ENCODE data around the gene MSI2.

Gene MSI2

DNA sequence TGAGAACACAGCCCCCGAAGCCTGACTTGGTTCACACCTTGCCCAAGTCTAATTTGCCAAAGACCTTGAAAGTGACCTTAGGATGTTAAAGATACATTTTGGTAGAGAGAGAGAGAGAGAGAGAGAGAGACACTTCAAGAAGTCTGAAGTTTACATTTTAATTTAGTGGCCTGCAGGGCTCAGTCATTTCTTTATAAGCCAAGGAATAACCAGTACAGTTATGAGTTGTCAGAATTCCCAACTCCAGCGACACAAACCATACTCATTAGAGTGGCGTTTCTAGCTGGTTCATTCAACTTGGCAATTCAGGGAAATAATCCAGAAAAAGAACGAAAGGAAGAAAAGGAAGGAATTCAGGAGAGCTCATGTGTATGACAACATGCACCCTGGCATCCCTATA lies 284.7 kb downstream of the MSI2 start:
- no peak for DNase-seq (ENCODE audit: low read depth in 2 of 2)

DNA sequence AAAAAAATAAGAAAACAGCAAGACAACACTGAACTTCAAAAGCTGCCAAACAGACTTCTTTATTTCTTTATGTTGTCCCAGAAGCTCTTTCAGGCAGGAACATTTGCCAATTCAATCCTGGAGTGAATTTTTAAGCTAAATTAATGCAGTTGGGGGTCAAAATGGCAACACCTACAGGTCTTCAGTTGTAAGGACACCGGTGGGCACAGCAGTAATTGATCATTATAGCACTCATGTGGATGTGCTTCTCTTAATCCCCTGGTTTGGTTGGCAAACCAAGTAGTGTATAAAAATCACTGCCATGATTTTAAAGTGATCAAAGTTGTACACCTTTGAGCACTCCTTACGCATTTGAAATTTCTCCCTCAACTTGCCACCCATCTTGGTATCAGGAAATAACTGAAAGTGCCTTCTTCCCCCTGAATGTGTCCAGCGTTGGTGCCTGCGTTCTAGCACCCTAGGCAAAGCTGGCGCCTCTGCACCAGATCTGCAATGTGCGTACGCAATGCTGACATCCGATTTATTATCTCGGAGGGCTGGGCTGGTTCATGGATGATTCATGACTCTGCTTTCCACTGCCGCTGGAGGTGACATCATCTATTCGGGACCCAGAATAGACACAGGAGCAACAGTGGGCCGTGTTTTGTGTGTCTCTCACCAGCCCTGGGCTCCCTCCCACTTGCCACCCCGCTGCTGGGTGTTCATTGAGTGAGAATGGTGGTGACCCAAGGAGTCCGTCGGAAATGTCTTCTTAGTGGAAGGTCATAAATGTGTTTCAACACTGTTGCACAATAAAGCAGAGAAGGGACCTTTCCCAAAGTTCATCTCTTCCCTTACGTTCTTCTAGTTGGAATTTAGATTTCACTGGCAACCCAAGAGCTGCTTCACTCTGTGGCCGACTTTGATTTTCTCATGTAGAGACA lies 285.4 kb downstream of the MSI2 start:
- no peak for DNase-seq (ENCODE audit: low read depth in 2 of 2)

DNA sequence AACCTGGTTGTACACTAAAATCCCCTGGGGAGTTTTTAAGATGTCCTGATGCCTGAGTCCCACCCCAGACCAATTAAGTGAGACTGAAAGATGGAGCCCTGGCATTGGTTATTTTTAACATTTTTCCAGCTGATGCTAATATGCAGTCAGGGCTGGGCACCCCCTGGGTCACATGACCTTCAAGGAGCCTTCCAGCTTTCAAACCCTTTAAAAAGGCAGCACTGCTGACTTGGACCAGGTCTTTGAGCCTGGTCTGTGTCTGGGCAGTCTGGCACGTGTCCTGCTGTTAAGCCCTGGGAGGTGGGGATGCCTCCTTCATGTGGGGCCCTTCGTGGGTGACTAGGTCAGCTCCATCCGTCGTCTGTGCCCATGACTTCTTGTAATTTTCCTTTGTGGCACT lies 286.2 kb downstream of the MSI2 start:
- DNase-seq (ENCODE audit: low read depth in 2 of 2), result no peak

DNA sequence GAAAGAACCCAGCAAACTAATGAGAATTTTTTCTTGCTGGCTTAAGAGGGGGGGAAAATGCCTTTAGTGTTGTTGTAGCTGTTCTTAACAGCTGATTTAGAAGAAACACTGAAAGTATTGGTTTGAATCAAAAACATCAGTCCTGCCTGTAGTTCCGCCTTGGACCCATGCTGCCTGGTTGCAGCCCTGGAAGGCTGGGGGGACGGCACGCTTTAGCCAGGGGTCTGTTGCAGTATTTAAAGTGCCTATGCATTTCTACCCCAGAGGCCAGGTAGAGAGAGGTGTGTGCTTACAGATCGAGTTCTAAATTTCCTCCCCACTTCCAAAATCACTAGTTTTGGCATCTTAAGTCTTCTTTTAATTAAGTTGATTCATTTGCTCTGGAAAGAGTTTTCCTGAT lies 286.9 kb downstream of the MSI2 start:
- DNase-seq (ENCODE audit: low read depth in 2 of 2), result no peak

DNA sequence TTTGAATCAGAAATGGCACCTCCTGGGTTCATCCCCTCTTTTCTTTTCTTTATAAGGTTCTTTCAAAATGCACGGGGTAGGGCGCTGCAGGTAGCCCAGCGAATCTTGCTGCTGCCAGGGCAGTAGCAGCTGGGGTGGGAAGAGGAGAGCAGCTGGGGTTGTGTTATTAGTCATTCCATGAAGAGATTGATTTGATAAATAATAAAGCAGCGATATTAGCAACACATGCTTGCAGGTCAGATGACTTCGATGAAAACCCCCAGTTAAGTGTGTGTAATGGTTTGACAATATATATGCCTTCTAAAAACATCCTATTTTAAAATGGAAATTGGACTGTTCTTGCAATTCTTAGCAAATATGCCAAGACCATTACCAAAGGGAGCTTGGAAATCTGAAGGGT lies 288.1 kb downstream of the MSI2 start:
- no peak for DNase-seq (ENCODE audit: low read depth in 2 of 2)

DNA sequence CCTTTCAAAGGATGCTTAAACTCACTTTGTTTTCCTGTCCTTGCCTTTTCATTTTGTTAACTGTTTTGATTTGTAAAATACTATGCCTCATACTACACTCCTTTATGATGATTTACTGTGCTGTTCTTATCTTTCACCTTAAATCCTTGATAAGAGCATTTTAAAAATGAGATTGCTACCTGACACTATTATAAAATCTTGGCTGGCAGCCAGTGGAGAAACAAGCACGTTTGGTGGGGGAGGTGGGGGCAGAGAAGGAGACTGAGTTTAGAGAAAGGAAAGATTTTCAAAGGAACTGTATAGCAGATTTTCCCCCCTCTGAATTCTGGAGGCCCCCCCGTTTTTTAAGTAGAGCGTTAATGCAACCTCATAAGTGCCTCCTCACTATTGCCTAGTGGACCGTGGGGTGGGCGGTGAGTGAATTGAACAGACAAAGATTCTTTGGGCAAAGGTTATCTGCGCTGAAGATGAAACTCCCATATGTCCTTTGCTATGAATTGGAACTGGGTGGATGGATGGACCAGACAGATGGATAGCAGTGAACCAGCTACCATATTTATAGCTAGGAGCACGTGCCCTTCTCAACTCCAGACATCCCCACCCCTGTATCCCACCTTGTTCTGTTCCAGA lies 288.6 kb downstream of the MSI2 start:
- DNase-seq (ENCODE audit: low read depth in 2 of 2), result no peak

DNA sequence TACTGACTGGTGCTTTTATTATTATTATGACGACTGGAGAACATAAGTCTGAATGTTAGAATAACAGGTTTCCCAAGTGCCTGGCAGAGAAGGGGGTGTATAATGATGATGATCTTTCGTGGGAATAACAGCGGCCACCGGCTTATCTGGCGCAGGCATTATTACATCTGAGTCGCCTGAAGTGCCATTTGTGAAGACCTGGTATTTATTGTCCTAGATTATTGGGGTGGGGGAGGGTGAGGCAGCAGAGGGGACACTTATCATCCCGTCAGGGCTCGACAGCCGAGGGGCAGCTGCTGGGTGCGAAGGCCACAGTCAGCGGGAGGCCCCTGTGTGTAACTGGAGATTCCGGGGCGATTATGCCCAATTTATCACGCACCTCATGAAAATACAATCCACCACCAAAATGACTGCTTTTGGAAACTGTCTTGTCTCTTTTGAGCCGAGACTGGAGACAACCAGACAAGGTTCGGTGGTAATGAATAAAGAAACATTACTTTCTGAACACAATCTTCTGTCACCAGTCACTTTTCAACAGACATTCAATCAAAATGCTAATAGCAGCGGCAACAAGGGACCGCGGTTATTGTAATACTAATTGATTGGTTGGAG lies 289.5 kb downstream of the MSI2 start:
- DNase-seq (ENCODE audit: low read depth in 2 of 2), result no peak

DNA sequence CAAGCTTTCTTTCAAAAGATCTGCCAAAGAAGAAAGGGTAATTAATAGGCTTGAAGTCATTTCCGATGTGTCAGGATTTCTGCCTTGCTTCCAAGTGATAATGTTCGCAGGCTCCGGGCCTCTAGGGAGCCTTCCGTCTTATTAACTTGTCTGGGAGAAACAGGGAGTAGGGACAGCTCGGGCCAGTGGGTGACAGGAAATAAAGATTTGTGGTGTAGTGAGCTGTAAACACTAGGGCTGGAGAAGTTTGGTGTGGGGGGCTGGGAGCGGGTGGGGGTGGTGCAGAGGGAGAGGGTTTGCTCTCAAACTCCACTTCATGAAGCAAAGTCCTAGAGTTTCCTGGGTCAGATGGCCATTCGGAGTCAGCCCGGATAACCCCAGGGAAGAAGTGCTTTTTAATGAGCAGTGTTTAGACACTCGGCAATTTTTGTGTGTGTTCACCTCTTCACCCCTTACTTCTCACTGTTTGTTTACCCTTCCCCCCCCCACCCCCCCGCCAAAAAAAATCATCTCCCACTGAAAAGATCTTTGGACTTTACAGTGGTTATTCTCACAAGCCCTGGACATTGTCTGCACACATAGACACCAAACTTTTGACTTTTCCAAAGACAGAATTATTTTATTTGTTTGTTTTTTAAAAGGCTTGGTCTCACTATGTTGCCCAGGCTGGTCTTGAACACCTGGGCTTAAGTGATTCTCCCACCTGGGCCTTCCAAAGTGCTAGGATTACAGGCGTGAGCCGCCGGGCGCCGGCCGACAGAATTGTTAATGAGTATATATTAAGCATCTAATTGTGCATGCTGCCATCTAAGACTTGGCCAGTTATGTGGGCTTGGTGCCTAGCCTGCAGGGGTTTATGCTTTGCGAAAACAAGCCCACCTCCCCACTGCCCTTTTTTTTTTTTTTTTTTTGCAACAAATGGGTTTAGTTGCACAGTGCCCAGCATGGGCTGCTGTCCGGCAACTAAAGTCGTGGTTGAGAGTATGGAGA lies 292.4 kb downstream of the MSI2 start:
- no peak for DNase-seq (ENCODE audit: low read depth in 2 of 2)

DNA sequence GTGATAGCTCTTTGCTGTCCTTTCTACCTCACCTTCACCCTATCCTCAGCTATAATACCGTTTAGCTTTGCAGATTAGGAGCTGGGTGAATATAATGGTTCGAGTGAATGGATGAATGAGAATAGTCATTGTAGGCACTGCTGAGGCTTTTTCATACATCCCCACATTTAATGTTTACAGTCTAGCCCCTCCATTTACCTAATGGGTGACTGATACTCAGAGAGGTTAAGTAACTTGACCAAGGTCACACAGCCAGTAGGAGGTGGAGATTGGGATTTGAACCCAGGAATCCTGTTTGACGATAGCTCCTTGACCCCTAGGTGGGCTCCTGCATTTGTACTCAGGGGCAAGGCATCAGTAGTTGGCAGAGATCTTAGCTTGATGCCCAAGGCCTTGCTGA lies 293.1 kb downstream of the MSI2 start:
- no peak for DNase-seq (ENCODE audit: low read depth in 2 of 2)

DNA sequence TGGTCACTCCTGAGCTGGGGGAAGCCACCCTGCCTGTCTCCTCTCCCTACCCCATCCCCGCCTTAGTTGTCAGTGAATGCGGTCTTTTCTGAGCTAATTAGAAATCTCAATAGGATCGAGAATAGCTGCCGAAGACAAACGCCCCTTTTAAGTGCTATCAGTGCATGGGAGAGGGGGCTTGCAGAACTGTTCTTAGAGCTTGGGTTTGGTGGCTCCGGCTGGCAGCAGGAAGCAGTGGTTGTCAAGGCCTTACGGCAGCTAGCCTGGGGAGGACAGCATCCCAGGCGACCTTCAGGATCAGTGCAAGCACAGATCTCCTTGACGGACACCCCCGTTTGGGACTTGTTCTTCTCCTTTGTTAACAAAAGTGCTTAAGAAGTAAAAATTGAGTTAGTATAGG lies 293.7 kb downstream of the MSI2 start:
- DNase-seq (ENCODE audit: low read depth in 2 of 2), result no peak

DNA sequence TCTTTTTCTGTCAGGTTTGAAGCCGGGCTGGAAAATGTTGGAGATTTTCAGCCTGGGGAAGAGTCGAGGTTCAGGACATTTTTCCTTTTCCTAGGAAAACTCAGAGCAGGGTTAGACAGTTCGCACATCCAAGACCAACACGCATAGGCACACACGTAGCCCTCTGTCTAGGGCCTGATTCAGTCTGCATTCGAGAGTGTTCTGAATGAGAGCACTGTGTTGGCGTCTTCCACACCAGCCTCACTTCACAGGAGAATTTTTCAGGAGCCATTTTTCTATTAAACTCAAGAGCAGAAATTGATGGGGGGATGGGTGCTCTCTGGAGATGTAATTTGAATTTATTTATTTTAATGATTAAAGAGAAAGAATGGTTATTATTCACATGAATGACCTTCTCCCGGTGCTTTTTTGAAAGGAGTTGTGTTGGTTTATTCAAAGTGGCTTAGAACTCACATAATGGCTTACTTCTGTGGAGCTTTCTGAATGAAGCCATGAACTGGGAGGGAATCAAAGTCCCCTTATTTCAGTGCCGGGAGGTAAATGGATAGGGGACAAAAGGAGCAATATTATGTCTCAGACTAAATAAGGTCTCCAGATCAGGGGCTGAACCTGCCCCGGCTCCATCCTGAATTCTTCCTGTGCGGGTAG lies 294.5 kb downstream of the MSI2 start:
- DNase-seq (ENCODE audit: low read depth in 2 of 2), result no peak

DNA sequence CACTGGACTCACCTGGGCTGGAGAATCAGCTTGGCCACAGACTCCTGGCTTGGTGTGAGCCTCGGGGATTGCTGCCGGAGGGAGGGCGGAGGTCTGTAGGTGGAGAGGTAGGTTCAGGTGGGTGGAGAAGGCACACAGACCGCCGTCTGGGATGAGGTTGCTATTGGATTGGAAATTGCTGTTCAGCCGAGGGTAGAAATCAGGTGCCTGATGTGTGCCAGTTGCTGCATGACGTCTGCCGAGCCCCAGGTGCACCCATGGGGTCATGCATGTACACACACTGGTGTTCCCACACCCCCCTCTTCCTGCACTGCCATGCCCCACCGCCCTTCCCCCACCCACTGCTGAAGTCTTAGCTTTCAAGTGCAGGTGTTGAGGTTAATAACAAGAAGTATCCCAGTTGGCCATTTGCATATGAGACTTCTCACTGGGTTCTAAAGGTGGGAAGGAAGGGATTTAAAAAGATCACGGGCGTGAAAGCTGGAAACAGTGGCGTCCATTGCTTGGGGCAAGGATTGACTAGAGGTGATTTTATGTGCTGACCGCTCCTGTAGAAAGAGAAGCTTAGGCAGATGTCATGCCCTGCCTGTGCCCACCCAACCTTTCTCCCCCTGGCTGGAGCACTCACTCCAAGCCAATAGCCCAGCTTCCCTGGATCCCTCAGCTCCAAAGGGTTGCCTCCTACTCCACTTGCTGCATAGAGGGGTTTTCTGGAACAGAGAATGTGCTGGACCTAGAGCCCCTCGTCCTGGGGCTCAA lies 295.2 kb downstream of the MSI2 start:
- DNase-seq (ENCODE audit: low read depth in 2 of 2), result no peak

DNA sequence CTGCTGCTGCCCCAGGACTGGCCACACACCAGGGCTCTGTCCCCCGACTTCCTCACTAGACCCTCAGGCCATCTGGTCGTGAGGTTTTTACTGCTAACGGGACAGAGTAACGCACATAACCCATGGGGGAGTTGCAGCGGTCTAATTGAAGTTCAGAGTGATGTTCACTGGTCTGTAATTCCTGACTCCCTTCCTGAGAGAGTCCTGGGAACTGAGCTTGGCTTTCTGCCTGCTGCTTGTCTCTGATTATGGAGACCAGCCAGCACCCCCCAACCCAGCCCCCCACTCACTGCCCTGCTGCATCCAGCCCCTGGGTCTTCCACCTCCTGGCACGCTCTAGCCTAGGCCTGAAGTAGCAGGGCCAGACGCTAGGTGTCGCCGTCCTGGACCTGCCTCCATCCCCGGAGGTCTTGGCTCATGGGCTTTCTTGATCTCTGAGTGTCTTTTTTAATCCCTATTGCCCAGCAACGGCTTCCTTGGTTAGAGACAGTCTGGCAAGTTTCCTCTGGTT lies 295.8 kb downstream of the MSI2 start:
- no peak for DNase-seq (ENCODE audit: low read depth in 2 of 2)

DNA sequence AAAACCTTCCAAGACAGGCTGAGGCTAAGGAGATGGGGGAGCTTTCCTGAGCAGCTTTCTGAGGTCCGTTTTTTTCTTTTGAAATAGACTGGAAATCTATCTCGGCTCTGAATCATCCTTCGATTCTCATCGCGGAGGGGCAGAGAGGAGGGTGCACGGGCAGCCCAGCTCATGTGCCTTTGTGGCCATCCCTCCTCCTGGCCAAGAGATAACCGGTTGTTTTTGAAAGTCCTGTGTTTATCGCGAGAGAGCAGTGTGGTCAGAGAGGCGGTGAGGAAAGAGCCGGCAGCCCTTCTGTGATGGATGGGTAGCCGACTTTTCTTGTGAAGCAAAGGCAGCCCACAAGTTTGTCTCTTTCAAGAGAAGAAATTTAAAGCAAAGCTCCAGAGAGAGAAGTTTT lies 297.2 kb downstream of the MSI2 start:
- no peak for DNase-seq (ENCODE audit: low read depth in 2 of 2)

DNA sequence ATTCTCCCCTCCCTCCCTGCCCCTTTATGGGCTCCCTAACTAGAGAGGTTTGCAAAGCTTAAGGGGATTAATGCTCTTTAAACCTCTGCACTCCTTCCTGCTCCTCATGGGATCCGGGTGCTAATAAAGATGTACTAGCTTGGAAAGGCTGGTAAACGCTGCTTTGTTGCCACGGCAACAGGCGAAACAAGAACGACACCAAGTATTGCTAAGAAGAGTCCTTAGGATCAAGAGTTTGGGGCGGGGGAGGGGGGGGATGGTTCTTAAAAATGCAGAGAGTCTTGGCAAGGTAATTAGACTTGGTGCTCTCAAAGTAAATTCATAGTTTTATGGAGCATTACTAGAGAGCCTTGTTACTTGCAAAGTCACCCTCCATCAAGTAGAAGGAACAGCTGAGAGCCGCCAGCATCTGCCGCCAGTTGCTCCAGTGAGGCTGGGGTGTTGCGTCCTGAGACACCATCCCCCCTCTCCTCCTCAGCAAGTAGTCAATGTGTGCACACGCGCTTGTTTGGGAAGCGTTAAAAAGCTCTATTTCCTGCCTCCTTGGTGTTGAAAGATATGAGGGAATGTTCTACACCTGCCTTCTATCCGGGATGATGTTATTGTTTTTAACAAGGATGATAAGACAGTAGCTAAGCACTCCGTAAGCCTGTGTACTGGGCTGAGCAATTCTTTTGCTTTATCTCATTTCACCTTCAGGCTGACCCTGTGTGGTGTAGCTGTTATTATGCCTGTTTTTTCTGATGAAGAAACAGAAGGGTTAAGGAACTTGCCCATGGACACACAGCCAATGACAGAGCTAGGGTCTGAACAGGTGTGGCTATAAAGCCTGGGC lies 297.9 kb downstream of the MSI2 start:
- no peak for DNase-seq (ENCODE audit: low read depth in 2 of 2)

DNA sequence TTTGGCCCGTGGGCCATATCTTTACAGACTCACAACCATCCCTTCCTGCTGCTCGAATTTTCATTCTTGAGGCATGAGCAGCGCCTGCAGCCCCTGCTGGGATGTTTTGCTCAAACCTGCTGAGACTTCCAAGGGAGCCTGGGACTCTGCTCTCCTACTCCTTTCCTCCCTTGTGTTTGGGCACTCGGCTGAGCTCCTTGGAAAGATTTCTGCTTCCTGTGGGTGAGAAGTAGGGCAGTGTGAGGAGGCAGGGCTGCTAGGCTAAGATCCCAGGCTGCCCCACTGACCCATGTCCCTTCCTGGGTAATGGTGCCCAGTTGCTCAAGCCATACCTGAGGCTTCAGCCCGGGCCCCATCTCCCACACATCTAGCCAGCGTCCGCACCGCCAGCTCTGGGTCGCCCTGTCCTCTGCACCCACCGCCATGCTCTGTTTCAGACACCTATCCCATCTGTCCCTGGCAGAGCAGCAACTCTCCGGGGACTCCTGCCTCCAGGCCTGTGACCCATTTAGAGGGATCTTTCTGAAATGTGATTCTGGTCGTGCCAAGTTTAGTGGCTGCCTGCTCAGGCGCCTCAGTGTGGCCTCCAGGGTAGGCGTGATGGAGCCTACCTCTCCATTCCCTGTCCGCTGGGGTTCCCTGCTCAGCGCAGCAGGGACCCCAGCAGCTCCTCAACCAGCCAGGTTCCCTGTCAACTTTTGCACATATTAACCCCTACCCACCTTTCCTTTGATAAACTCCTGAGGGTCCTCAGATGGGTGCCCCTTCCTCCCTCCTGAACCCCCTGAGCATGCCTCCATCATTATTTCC lies 298.7 kb downstream of the MSI2 start:
- no peak for DNase-seq (ENCODE audit: low read depth in 2 of 2)

DNA sequence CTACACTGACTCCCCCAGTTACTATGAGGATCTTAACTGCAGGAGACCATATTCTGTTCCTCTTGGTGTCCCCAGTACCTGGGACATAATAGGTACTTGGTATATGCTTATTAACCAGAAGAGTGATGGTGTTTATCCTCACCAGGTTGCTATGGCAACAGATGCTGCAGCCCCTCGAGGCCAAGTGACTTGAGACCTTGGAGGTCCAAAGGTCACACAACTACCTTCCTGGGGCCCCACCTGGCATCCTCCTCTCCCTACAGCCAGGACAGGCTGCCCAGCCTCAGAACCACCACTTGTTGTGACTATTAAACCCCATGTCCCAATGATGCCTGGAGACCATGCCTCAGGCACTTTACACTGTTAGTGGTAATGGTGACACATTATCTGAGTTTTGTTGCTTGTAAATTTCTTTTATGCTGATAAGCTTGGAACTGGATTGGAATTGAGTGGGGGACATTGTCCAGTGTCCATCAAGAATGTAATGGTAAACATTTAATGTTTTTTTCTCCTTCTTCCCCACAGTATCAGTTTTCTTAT lies 299.4 kb downstream of the MSI2 start:
- no peak for DNase-seq (ENCODE audit: low read depth in 2 of 2)

DNA sequence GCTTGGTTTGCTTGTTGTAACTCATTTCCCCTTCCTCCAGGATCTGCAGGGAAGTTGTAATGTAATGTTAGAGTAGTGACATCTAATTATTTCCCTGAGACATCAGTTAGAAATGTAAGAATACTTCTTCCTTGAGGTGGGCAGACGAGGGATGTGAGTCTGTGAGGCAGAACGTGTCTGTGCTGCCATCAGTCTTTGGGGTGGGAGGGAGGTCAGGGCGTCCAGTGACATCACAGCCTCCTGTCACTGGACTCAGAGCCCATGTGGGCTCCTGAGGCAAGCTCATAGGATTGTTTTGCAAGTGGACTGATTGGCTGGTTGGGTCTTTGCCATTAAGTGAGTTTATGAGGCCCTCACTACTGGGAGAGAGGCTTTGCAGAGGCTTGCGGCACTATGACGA lies 300.0 kb downstream of the MSI2 start:
- no peak for DNase-seq (ENCODE audit: low read depth in 2 of 2)

All from stimulated activated CD4-positive, alpha-beta T cell treated with anti-CD3 and anti-CD28 coated beads, Interleukin-1b, Interleukin-23, amount 100 ng/mL, for 1 hour (primary cell).